Choroid plexus epithelial cell (primary cell): Measurements from ENCODE around the gene HGS.
"Not testable (repeated sequence)": the region's sequence is repeated elsewhere in the genome, so short reads cannot be mapped to it uniquely, and the experiment has no call there.

Source experiments
- DNase-seq: peaks from one replicate; pipeline ENCODE4 v3.0.0-alpha.2; 2010; ENCODE audit warnings: low read depth
- H3K4me3 ChIP-seq: 2 replicates; pipeline ENCODE4 v1.5.1; 2011; ENCODE audit warnings: low read depth, mild to moderate bottlenecking, control low read depth, low read length, moderate library complexity
- CTCF ChIP-seq: conservative IDR thresholded peaks from 2 replicates; pipeline ENCODE4 v1.5.1; 2011; ENCODE audit warnings: low read depth, mild to moderate bottlenecking, control low read depth, inconsistent platforms, low read length, moderate library complexity

HGS gene

GRCh38 chr17:81675515-81676221, 8.1 kb upstream of the HGS start:
- peak; percentile 57 for DNase-seq
- TF ChIP-seq CTCF: peak; percentile 54
- not testable (repeated sequence) for H3K4me3 ChIP-seq

GRCh38 chr17:81676906-81677305, 6.9 kb upstream of the HGS start:
- DNase-seq: no peak
- H3K4me3 ChIP-seq: no peak overlapping the region
- TF ChIP-seq CTCF: no peak

GRCh38 chr17:81680150-81680549, 3.7 kb upstream of the HGS start:
- DNase-seq: no peak
- no peak for TF ChIP-seq CTCF
- H3K4me3 ChIP-seq: no peak overlapping the region

GRCh38 chr17:81681672-81682071, 2.1 kb upstream of the HGS start:
- H3K4me3 ChIP-seq: no peak overlapping the region
- no peak for TF ChIP-seq CTCF
- DNase-seq: peak; percentile 65

GRCh38 chr17:81682565-81683207, 1.1 kb upstream of the HGS start:
- peak overlapping the region; percentile 73 for H3K4me3 ChIP-seq
- DNase-seq: peak; percentile 41
- TF ChIP-seq CTCF: no peak

GRCh38 chr17:81683208-81683583, 615 bp upstream of the HGS start:
- peak overlapping the region; percentile 73 for H3K4me3 ChIP-seq
- no peak for DNase-seq
- TF ChIP-seq CTCF: no peak

GRCh38 chr17:81684442-81684911, 666 bp downstream of the HGS start:
- H3K4me3 ChIP-seq: peak overlapping the region; percentile 76
- TF ChIP-seq CTCF: no peak
- no peak for DNase-seq
